Activated CD4-positive, CD25-positive, alpha-beta regulatory T cell treated with anti-CD3 and anti-CD28 coated beads, Interleukin-2, amount 50 U/mL, for 72 hours (primary cell): ENCODE data around the gene PSMD6.
A peak's percentile ranks its signal among the peaks of the same experiment; 100 is the strongest.

ENCODE experiments used
- DNase-seq: peaks from one replicate; pipeline ENCODE4 v3.0.0; 2021

PSMD6 gene

DNA sequence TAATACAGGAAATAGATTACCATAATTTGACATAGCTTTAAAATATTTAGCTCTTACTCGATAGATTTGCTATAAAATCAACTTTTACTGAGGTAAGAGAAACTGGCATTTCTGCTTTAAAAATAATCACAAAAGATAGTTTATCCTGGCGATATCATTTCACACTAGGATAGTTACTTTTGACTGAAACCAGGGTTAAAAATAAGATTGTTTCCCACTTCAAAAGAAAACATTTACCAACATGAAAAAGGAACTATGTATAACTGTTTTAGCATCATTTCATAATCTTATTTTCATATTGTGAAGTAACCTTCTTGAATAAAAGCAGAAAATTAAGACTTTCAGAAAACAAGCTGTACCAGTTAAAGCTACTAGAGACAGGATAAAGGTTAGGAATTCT lies 15.3 kb downstream of the PSMD6 start:
- no peak for DNase-seq

DNA sequence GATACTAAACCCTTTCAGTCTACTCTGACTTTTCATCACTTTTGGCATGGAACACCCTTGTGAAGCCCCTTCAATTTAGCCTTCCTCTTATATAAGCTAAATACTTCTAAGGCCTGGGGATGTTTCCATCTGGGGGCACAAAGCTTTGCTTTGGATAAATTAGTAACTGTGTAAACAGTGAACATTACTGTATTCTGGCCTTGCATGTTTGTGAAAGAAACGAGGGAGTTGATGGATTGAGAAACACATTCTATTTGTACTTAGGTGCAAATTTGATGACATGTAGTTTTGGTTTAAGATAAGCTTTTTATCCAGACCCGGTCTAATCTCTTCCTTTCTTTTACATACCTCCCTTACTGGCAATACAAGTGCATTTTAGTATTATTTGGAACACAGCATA lies 19.7 kb downstream of the PSMD6 start:
- DNase-seq, result no peak

GRCh38 chr3:64002233-64002632 lies 21.1 kb downstream of the PSMD6 start:
- DNase-seq, result no peak

DNA sequence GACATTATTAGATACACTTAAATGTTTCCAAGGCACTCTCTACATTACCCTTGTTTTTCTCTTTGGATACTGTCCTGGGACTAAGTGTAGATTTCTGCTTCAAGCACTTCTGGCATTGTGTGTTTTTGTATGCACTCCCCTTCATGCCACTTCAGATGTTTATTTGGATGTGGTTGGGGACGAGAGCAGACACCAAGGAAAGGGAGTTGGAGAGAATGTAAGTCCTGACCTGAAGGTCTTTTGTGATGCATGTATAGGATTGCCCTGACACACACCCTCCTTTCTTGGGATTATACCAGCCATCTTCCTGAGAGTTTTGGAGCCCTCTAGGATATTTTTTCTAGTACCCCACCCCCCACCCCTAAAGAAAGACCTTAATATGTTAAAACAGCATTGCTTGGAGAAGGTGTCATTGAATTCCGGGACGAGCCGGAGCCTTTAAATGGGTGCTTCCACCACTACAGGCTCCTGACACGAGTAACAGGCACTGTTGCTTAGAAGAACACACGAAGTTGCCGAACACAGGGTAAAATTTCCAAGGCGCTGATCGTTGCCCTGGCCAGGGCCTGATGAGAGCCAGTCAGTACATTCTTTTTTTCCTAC lies 22.7 kb downstream of the PSMD6 start:
- DNase-seq, result no peak

- no peak for DNase-seq
Observed at GRCh38 chr3:63998852-63999754, 24.2 kb downstream of the PSMD6 start.

DNA sequence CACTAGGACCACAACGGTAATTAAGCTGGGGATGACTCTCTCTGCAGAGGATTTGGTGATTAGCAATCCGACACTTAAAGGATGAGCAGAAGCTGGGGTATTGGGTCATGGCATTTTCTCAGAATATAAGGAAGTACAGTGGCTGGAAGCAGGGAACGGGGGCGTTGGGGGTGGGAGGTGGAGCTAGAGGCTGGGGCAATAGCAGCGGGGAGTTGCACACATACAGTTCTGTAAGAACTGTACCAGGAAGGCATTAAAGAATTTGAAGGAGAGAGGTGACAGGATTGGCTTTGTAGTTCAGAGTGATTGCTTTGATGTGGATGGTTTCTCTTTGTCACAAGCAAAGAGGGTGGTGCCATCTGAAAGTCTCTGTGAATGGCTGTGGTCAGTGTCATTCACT lies 28.2 kb downstream of the PSMD6 start:
- no peak for DNase-seq

DNA sequence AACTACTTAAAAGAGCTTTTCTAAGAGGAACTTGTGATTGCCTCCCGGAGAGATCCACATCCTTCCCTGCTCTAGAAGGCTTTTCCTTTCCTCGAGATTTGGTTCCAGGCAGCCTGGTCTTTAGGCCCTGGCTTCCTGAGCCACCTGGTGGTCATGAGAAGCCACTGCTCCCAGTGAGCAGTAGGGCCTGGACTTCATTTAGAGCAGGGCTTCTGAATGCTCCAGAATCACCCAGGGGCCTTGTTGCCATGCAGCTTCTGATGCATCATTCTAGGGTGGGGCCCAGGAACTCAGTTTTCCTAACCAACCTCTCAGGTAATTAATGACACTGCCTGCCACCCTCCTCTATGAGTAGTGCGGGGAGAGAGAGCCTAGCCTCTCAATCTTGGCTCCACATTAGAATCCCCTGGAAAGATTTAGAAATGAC lies 29.6 kb downstream of the PSMD6 start:
- peak; percentile 39 for DNase-seq

DNA sequence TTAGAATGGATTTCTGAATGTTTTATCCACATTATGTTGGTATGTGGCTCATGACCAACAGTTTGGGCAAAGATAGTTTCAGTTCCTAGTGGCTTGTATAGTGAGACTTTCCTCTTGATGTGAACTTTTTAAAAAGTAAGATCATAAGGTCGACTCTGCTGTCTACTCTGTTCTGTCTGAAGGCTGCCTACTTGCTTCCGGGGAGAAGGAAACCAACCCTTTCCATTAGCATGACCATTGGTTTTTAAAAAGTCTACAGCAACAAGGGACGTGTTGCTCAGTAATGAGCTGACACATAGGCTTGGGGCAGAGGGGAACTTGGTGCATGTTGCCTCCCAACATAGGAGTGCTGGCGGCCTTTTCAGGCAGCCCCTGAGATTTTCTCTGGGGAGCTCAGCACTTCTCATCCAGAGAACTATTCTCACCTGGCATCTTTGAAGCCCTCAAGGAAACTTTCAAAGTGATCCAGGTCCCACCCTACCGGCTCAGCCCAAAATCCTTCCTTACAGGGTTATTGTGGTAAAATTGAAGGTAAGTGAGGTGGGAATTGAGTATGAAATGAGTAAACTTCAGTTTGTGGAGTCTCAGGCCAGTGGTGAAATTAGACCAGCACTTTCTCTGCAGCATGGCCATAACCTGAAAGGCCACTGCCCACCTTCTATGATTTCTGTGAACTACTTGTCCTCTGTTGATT lies 30.6 kb downstream of the PSMD6 start:
- DNase-seq, result no peak

GRCh38 chr3:63991666-63992065 lies 31.6 kb downstream of the PSMD6 start:
- no peak for DNase-seq

DNA sequence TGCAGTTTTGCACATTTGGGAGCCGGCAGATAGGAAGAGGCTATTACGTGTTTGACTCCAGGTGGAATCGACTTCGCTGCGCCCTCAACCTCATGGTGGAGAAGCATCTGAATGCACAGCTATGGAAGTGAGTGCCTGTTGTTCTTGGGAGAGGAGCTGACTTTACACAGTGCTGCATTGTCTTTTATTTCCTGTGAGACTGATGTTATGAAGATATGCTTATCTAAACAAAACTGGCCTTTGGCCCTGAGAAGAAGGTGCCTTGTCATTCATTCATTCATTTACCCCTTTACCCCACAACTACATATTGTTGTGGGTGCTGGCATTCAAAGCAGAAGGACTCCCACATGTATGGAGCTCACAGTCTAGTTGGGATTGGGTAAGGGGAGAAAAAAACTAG lies 32.6 kb downstream of the PSMD6 start:
- DNase-seq, result no peak

DNA sequence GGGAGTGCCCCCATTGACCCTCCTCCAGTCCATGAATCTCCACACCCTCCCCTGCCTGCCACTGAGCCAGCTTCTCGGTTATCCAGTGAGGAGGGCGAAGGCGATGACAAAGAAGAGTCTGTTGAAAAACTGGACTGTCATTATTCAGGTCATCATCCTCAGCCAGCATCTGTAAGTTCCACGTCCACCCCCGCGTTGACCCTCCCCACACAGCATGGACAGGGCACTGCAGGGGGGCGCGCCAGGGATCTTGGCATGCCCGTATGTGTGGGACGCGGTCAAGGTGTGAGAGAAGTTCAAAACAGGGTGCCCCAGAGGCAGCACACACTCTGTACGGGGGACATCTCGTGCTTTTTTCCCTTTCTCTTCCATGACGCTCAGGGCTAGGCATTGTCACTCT lies 33.1 kb downstream of the PSMD6 start:
- no peak for DNase-seq

DNA sequence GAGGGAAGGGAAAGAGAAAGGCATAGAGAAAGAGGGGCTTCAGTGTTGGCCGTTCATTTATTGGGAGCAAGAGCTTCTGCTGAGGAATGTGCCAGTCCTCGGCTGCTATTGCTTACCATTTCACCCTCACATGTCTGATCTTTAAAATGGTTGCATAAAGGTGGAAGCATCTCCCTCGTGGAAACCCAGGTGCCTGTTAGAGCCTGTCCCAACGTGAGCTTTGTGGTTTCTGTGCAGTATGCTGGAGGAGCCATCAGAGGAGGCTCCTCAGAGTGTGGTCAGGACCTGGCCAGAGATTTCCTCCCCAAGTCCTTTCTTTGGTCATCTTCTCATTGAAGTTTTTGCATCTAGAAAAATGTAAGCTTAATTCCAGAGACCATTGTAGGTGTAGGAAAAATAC lies 34.4 kb downstream of the PSMD6 start:
- no peak for DNase-seq

DNA sequence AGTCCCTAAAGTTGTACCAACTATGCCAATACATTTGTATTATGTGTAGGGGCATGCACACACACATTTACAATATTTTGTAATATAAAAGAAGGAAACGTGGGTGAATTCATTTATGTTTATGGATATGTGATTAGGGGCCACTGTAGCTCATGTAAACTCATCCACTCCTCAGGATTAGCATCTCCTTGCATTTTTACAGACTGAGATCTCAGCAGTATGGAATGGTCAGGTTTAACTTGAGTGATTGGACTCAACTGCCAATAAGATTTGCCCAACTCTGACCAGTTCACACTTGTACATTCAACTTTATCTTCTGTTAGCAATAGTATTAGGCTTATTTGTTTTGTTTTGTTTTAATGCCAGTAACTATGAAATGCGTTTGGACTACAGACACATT lies 36.5 kb downstream of the PSMD6 start:
- DNase-seq, result no peak

- no peak for DNase-seq
Observed at GRCh38 chr3:63986146-63986545, 37.1 kb downstream of the PSMD6 start.

GRCh38 chr3:63984391-63984790 lies 38.9 kb downstream of the PSMD6 start:
- no peak for DNase-seq

DNA sequence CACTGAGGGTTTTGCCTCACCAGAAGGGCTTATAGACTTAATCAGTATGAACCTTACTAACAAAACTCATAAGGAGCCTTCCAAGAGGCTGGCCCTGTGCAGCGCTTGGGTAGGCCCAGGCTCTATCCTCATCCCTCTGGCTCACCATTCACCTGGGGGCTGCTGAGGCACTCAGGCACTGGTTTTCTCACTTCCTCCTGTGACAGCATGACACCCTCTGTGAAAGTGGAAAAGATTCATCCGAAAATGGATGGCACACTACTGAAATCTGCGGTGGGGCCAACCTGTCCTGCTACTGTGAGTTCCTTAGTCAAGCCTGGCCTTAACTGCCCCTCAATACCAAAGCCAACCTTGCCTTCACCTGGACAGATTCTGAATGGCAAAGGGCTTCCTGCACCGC lies 41.3 kb downstream of the PSMD6 start:
- no peak for DNase-seq

- DNase-seq, result no peak
Observed at GRCh38 chr3:63980830-63981498, 42.3 kb downstream of the PSMD6 start.

DNA sequence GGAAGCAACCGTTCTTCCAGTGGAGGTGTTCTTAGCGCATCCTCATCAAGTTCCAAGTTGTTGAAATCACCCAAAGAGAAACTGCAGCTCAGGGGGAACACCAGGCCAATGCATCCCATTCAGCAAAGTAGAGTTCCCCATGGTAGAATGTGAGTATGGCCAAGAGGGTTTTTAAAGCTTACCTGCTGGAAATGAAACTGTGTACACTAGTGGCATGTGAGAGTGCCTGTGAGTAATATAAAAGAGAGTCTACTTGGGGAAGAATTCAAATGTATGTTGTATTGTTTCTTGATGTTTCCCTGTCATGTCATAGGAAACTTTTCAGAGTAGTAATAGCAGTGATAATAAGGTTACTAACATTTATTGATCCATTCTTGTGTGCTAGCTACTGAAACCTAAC lies 43.3 kb downstream of the PSMD6 start:
- no peak for DNase-seq

GRCh38 chr3:63979093-63979885 lies 44.0 kb downstream of the PSMD6 start:
- no peak for DNase-seq

- DNase-seq, result no peak
Observed at GRCh38 chr3:63977893-63978292, 45.4 kb downstream of the PSMD6 start.

DNA sequence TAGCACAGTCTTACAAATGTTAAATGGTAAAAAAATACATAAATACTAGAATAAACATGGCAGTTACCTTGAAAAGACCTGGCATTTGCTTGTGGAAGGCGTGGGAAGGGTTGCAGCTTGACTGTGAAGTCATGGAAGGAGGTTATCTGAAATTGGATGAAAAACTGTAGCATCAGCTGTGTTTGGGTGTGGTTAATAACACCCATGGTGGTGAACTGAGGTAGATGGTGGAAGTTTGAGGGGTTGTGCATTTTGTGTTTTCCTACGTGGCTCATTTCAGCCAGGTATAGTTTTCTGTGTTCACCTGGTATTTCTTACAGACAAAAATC lies 46.5 kb downstream of the PSMD6 start:
- no peak for DNase-seq

DNA sequence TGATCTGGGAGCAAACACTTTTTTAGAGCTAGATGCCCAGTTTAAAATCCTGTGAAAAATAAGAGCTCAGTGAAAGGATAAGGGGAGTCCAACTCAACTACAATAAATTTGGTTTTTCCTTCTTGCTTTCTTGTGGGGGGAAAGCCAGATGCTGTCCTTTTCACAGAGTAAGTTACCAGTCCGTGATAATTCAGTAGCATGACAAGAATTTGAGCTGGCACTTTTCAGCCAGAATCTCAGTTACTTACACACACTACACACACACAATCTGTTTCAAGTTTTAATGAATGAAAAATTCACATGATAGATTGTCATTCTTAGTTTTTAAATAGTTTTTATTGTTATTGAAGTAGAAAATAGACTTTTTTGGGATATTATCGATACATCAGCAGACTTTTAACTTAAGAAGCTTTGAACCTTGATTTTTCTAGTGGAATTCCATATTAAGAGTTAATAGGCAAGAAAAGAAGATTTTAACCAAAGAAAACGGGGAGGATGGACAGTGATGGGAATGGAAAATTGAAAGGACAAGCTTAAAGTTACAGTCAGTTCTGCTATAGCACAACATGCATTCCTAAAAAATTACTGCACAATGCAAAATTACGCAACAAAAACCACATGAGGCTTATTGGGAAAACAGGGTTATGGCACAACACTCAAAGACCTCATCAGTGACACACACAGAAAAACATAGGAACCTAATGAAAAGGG lies 47.0 kb downstream of the PSMD6 start:
- DNase-seq, result no peak
